GM12878 (cell line): ENCODE data around the gene CHAC1. TPM values are rescaled to one million over a fixed set of nuclear protein-coding genes. Genes with fewer than 3 reads are reported as not detected.

Experiments
- ATAC-seq: fragments of 200-7000 bp; cut with Tn5 transposase; 3 replicates; pipeline ENCODE4 v1.9.1; 2020; ENCODE audit warnings: mild to moderate bottlenecking, moderate library complexity
- BruUV-seq: library from RNA; stranded (reverse); fragments of 400-500 nt; replicated peaks from 2 replicates; lab custom pipeline; 2021; lab: Mats Ljungman, UMichigan
- CTCF ChIA-PET: fragments of 300-600 bp; sonication (Branson Sonifier 250); formaldehyde crosslinking; extraction: SDS; loops from one replicate; lab custom pipeline; 2021; ENCODE audit warnings: inconsistent platforms; lab: Yijun Ruan, JAX
- POLR2A ChIA-PET: fragments of 350-600 bp; formaldehyde crosslinking; extraction: SDS; loops from one replicate; lab custom pipeline; 2021; ENCODE audit warnings: inconsistent platforms; lab: Charles Lee
- RAD21 ChIA-PET: fragments of 300-600 bp; sonication (Branson Sonifier 250); formaldehyde crosslinking; loops from one replicate; lab custom pipeline; 2023; ENCODE audit warnings: antibody characterized with exemption; ENCODE audit not compliant: unreplicated experiment; lab: Charles Lee
- SMC1A ChIA-PET: fragments of 300-600 bp; sonication (Branson Sonifier 250); formaldehyde crosslinking; loops from one replicate; lab custom pipeline; 2023; ENCODE audit not compliant: unreplicated experiment, uncharacterized antibody; lab: Charles Lee
- DNase-seq: peaks from one replicate; pipeline ENCODE4 v3.0.0-alpha.2; 2011; ENCODE audit warnings: low read depth, low spot score
- FAIRE-seq: peaks from 3 replicates; lab custom pipeline; 2011; peaks lifted over from hg19 to GRCh38; lab: Jason Lieb, UNC
- H2AFZ ChIP-seq: 2 replicates; pipeline ENCODE4 v1.6.0; 2011; ENCODE audit warnings: low read depth, low read length, control low read depth; ENCODE audit not compliant: control insufficient read depth
- H3K27ac ChIP-seq: 2 replicates; pipeline ENCODE4 v1.5.1; 2011; ENCODE audit warnings: control low read depth; ENCODE audit not compliant: control insufficient read depth, insufficient read depth
- H3K27me3 ChIP-seq, 2 experiments: replicated peaks in 1 of 2; 2 replicates each; pipeline versions ENCODE4 v1.6.0 to v1.6.1; 2011; ENCODE audit warnings: low read length in 1 of 2; ENCODE audit not compliant: control insufficient read depth in 2 of 2, insufficient read depth in 2 of 2
- H3K36me3 ChIP-seq, 2 experiments: 2 replicates each; pipeline ENCODE4 v1.5.1; 2011; ENCODE audit warnings: low read length in 1 of 2; ENCODE audit not compliant: control insufficient read depth in 2 of 2, insufficient read depth in 2 of 2
- H3K4me1 ChIP-seq: 2 replicates; pipeline ENCODE4 v1.6.1; 2011; ENCODE audit warnings: mild to moderate bottlenecking, low read length, moderate library complexity, mixed read lengths; ENCODE audit not compliant: control insufficient read depth, insufficient read depth
- H3K4me2 ChIP-seq: 2 replicates; pipeline ENCODE4 v1.6.0; 2011; ENCODE audit warnings: control low read depth; ENCODE audit not compliant: control insufficient read depth, insufficient read depth
- H3K4me3 ChIP-seq: fragments of 200-600 bp; sonication (generic); 2 replicates; pipeline ENCODE4 v1.5.1; 2016
- H3K79me2 ChIP-seq: 2 replicates; pipeline ENCODE4 v1.6.0; 2011; ENCODE audit warnings: low read length; ENCODE audit not compliant: control insufficient read depth, insufficient read depth
- H3K9ac ChIP-seq: 2 replicates; pipeline ENCODE4 v1.8.0; 2011; ENCODE audit warnings: low read length, control low read depth, mixed read lengths; ENCODE audit not compliant: control insufficient read depth, insufficient read depth
- H3K9me3 ChIP-seq: replicated peaks from 3 replicates; pipeline ENCODE4 v1.5.1; 2011; ENCODE audit warnings: mild to moderate bottlenecking, low read length; ENCODE audit not compliant: control insufficient read depth, insufficient read depth
- H4K20me1 ChIP-seq: 2 replicates; pipeline ENCODE4 v1.6.0; 2011; ENCODE audit not compliant: control insufficient read depth, insufficient read depth
- BCL3 ChIP-seq: IDR thresholded peaks from 2 replicates; pipeline ENCODE4 v1.6.1; 2011; ENCODE audit warnings: borderline replicate concordance, low read depth, mild to moderate bottlenecking, moderate library complexity, low read length; ENCODE audit not compliant: insufficient read depth, poor library complexity, severe bottlenecking
- ETV6 ChIP-seq, 2 experiments: fragments of 450-650 bp in 1 of 2; IDR thresholded peaks in 1 of 2; conservative IDR thresholded peaks in 1 of 2; 2 replicates each; pipeline ENCODE4 v1.6.1; 2014; ENCODE audit warnings: antibody characterized with exemption in 1 of 2, borderline replicate concordance in 1 of 2, low read depth in 1 of 2, mild to moderate bottlenecking in 1 of 2, moderate library complexity in 1 of 2
- IKZF1 ChIP-seq: fragments of 450-650 bp; conservative IDR thresholded peaks from 2 replicates; pipeline ENCODE4 v1.6.1; 2017; ENCODE audit warnings: antibody characterized with exemption, mild to moderate bottlenecking
- IRF3 ChIP-seq: fragments of 450-650 bp; IDR thresholded peaks from 2 replicates; pipeline ENCODE4 v1.6.1; 2014; ENCODE audit warnings: mild to moderate bottlenecking
- MYB ChIP-seq: fragments of 150-350 bp; IDR thresholded peaks from 2 replicates; pipeline ENCODE4 v1.6.1; 2014; ENCODE audit warnings: mild to moderate bottlenecking, low read depth, low read length, borderline replicate concordance
- NFYB ChIP-seq: IDR thresholded peaks from 2 replicates; pipeline ENCODE4 v1.6.1; 2011; ENCODE audit warnings: low read depth, mild to moderate bottlenecking, low read length, improper control_type of control experiment, moderate library complexity; ENCODE audit not compliant: insufficient read depth
- RB1 ChIP-seq: fragments of 450-650 bp; formaldehyde crosslinking; IDR thresholded peaks from 2 replicates; pipeline ENCODE4 v1.6.1; 2017; ENCODE audit warnings: mild to moderate bottlenecking, borderline replicate concordance
- SMAD5 ChIP-seq: IDR thresholded peaks from 2 replicates; pipeline ENCODE4 v1.6.1; 2016; ENCODE audit warnings: antibody characterized with exemption, low read depth
- ZNF24 ChIP-seq: fragments of 450-650 bp; IDR thresholded peaks from 2 replicates; pipeline ENCODE4 v1.6.1; 2017; ENCODE audit warnings: antibody characterized with exemption, mild to moderate bottlenecking
- WGBS: methylation state at CpG from one replicate; pipeline ENCODE4 v1.1.6; 2016; ENCODE audit warnings: low lambda C conversion rate; ENCODE audit not compliant: insufficient replicate concordance, insufficient coverage; ENCODE audit errors: missing lambda C conversion rate; 5-methylcytosine and 5-hydroxymethylcytosine counted together
- in situ Hi-C: fragments of 300-500 bp; cut with MboI; formaldehyde crosslinking; loops from 9 replicates; pipeline ENCODE4 v1.14.3; 2018; ENCODE audit warnings: mixed read lengths
- intact Hi-C: fragments of 100-400 bp; cut with micrococcal nuclease; formaldehyde crosslinking; loops from one replicate; pipeline ENCODE4 v1.14.2; 2022; ENCODE audit not compliant: unreplicated experiment
- polyA plus RNA-seq, 11 experiments: library from polyadenylated mRNA; depleted of rRNA in 4 of 11; unstranded in 6 of 11; stranded (reverse) in 5 of 11; fragments of >200 nt; fragmentation: Nextera tagmentation in 4 of 11; fragmentation: Illumina TruSeq in 1 of 11; extraction: Ambion mirVana in 4 of 11; extraction: Trizol in 1 of 11; gene quantifications; 1 replicate in 1 of 11; 2 replicates in 10 of 11; pipeline versions ENCODE4 v1.2.1 to v1.2.3, GENCODE V29; 2011 to 2016; ENCODE audit warnings: inconsistent platforms in 2 of 11, missing spikeins in 2 of 11, low read depth in 1 of 11
- total RNA-seq, 4 experiments: library from RNA; depleted of rRNA in 3 of 4; stranded (reverse); fragments of >200 nt in 3 of 4; fragmentation: Illumina TruSeq in 1 of 4; extraction: Trizol in 1 of 4; gene quantifications; 2 replicates each; pipeline versions ENCODE4 v1.2.1 to v1.2.3, GENCODE V29; 2013 to 2021

Gene CHAC1
- total and polyA plus RNA-seq, 10 of the 15 experiments (the other 5 are each of a cell fraction or from before 2014, with no cell fraction given), result 0.37 to 5.9 (median 3.3) TPM

- ChIA-PET CTCF (interaction anchor here (0.5 kb wide), 1 partner anchor 357 kb away, joined by 3 read pairs; no protein-coding TSS in a partner anchor), POLR2A (no interaction called here), RAD21 (no interaction called here), SMC1A (no interaction called here)
- in situ Hi-C loops, result no loop called here
- Histone ChIP-seq H3K27ac (no peak overlapping the region), H3K79me2 (no peaks in the 10 kb centered on the region), H3K9me3 (no peaks in the 10 kb centered on the region), H3K4me3 (no peak overlapping the region), H3K36me3 (no peaks in the 10 kb centered on the region), H2AFZ (no peak overlapping the region), H3K4me2 (no peak overlapping the region), H3K27me3 (no peaks in the 10 kb centered on the region), H3K9ac (no peak overlapping the region), H4K20me1 (no peaks in the 10 kb centered on the region), H3K4me1 (no peaks in the 10 kb centered on the region)
- ATAC-seq, result no peak
- no peak for FAIRE-seq
- no peak for DNase-seq
- no TSS peak for BruUV-seq
- intact Hi-C loops, result no loop called here
- 59% methylated on average over 16 of the region's 16 CpGs for WGBS
- TF ChIP-seq MYB (no peak), IRF3 (no peak), NFYB (no peak)
Observed at GRCh38 chr15:40960151-40960885, 7.0 kb downstream of the CHAC1 start.

GRCh38 chr15:40960925-40961324, 7.7 kb downstream of the CHAC1 start:
- TF ChIP-seq ZNF24, result no peak
- TF ChIP-seq IKZF1, result no peak
- TF ChIP-seq RB1, result no peak
- no peak for TF ChIP-seq BCL3
- TF ChIP-seq SMAD5, result no peak
- no peak for TF ChIP-seq NFYB
- no peak for TF ChIP-seq ETV6 (conservative IDR thresholded peaks at IDR 0.05 in 1 of 2, IDR thresholded peaks at IDR 0.05 in 1 of 2; ENCODE audit: borderline replicate concordance in 1 of 2, low read depth in 1 of 2)
- Histone ChIP-seq H3K36me3 (no peaks in the 10 kb centered on the region), H2AFZ (no peak overlapping the region), H3K9ac (no peak overlapping the region), H3K79me2 (no peaks in the 10 kb centered on the region), H3K27me3 (no peaks in the 10 kb centered on the region), H4K20me1 (no peaks in the 10 kb centered on the region), H3K9me3 (no peaks in the 10 kb centered on the region), H3K27ac (no peak overlapping the region), H3K4me2 (no peak overlapping the region), H3K4me3 (no peak overlapping the region), H3K4me1 (no peaks in the 10 kb centered on the region)
- intact Hi-C loops, result no loop called here
- in situ Hi-C loops, result no loop called here
- ChIA-PET POLR2A (no interaction called here), RAD21 (no interaction called here), SMC1A (no interaction called here), CTCF (interaction anchor here (0.5 kb wide), 1 partner anchor 357 kb away, joined by 3 read pairs; no protein-coding TSS in a partner anchor)
- WGBS, result 43% methylated on average over 11 of the region's 11 CpGs
- FAIRE-seq, result no peak
- no peak for ATAC-seq
- no TSS peak for BruUV-seq
- no peak for DNase-seq
